HUDEP-2 (cell line): ENCODE measurements around the gene CYCS.

ENCODE experiments used
- DNase-seq, 76 experiments: peaks; one replicate each; lab custom pipeline; 2025; ENCODE audit not compliant: unreplicated experiment in 76 of 76; lab: John Stamatoyannopoulos, UW

CYCS gene

GRCh38 chr7:25125137-25125946 is at the start of gene CYCS:
Gene CYCS, minus strand, starts transcription at chr7:25125260. Its CDS starts 1,141 bp downstream, at chr7:25124119.
- DNase-seq: peak; percentile 45 to 100 (median 99)

- no peak for DNase-seq
These were observed 48.1 kb upstream of the CYCS start for GRCh38 chr7:25173184-25173583.

GRCh38 chr7:25171516-25171915 is 46.5 kb upstream of the CYCS start:
- no peak for DNase-seq

GRCh38 chr7:25171071-25171470 is 46.0 kb upstream of the CYCS start:
- no peak for DNase-seq

- DNase-seq: no peak
These were observed 44.6 kb upstream of the CYCS start for GRCh38 chr7:25169683-25170082.

- no peak for DNase-seq
These were observed 43.1 kb upstream of the CYCS start for GRCh38 chr7:25168145-25168544.

GRCh38 chr7:25167262-25167843 is 42.3 kb upstream of the CYCS start:
- no peak for DNase-seq

- DNase-seq: peak in 31 of 76 experiments; percentile 3 to 67 (median 42)
These were observed 35.0 kb upstream of the CYCS start for GRCh38 chr7:25159983-25160596.

GRCh38 chr7:25158966-25159365 is 33.9 kb upstream of the CYCS start:
- DNase-seq: peak in 7 of 76 experiments; percentile 4 to 36 (median 9)

GRCh38 chr7:25151773-25152172 is 26.7 kb upstream of the CYCS start:
- no peak for DNase-seq

- no peak for DNase-seq
These were observed 24.8 kb upstream of the CYCS start for GRCh38 chr7:25149836-25150235.

- peak in 1 of 76 experiments; percentile 7 for DNase-seq
These were observed 23.9 kb upstream of the CYCS start for GRCh38 chr7:25148772-25149575.

- DNase-seq: no peak
These were observed 18.7 kb upstream of the CYCS start for GRCh38 chr7:25143763-25144162.

GRCh38 chr7:25139536-25139935 is 14.5 kb upstream of the CYCS start:
- DNase-seq: no peak

GRCh38 chr7:25134358-25135010 is 9.4 kb upstream of the CYCS start:
- DNase-seq: no peak

- DNase-seq: no peak
These were observed 7.4 kb upstream of the CYCS start for GRCh38 chr7:25132430-25132829.

GRCh38 chr7:25126751-25127150 is 1.7 kb upstream of the CYCS start:
- DNase-seq: no peak

GRCh38 chr7:25124465-25125136 is 459 bp downstream of the CYCS start:
- peak in 5 of 76 experiments; percentile 33 to 58 (median 38) for DNase-seq

GRCh38 chr7:25122373-25122772 is 2.7 kb downstream of the CYCS start:
- no peak for DNase-seq

GRCh38 chr7:25121599-25121998 is 3.5 kb downstream of the CYCS start:
- no peak for DNase-seq
